ENCODE results near the gene MYL4.
"Not testable (repeated sequence)": the region's sequence is repeated elsewhere in the genome, so short reads cannot be mapped to it uniquely, and the experiment has no call there.

The MYL4 gene

DNA sequence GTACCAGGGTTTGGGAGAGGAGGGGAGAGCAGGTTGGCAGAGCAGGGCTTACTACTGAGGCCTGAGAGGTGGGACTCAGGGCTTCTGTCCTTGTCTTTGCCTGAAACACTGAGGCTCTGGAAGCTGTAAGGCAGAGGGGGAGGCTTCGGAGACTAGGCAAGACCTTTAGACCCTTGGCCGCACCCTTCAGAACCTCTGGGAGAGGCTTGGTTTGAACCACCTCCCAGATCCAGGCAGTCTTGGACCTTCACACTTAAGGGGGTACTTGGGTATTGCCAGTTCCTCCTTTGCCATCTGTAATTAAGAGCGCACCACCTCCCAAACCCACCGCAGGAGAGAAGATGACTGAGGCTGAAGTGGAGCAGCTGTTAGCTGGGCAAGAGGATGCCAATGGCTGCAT is 12.9 kb downstream of the MYL4 start:
- DNase-seq: no peak

DNA sequence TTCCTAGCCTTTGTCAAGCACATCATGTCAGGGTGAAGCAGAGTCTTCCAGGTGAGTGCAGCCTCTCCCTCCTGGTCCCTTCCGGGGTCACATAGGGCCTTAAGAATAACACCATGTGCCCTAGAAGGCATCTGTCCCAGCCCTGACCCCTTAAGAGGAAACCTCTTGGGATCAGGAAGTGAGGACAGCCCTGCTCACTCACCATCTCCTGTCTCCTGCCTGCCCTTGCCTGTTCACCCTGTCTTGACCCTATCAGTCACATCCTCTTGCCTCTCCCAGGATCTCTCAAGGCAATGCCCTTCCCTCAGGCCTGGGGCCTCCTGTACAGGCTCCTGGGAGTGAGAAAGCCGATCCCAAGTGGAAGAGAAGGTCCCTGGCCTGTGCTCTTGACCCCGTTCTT is 13.9 kb downstream of the MYL4 start:
- no peak for DNase-seq

DNA sequence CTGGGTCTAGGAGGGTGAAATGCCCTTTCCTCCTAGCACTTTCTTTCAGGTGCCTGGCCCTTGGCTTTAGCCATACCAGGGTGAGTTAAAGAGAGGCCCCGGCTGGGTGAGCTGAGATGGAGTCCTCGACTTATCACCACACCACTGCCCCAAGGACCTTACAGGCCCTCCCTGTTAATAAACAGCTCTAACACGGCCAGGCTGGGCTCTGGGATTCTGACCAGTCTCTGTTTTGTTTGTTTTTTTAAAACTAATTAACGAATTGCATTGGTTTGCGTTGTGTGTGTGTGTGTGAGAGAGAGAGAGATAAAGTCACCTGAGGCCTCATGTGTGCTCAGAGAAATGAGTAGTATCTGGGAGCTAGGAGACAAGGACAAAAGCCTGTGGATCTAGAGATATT is 14.3 kb downstream of the MYL4 start:
- DNase-seq: no peak

DNA sequence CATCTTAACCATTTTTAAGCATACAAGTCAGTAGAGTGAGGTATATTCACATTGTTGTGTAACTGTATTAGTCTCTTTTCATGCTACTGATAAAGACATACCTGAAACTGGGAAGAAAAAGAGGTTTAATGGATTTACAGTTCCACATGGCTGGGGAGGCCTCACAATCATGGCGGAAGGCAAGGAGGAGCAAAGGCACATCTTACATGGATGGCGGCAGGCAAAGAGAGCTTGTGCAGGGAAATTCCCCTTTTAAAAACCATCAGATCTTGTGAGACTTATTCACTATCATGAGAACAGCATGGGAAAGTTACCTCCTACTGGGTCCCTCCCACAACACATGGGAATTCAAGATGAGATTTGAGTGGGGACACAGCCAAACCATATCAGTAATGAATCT is 14.9 kb downstream of the MYL4 start:
- DNase-seq: not testable (repeated sequence)

DNA sequence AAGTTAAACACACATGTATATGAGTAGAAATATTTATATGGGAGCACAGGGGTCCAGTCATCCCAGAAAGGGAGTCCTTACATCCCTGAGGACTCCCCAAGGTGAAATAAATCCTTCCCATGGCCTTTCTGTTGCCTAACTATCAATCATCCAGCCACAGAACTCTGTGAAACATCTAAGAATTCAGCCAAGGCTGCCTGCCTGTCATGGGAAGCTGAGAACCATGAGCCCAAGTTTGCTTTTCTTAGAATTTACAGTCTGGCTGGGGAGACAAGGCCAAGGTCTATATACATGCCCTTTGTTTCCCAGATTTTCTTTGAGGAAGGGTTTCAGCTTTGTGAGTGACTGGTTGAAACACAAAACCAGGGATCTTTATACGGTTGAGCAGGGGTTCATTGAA is 15.8 kb downstream of the MYL4 start:
- DNase-seq: no peak

DNA sequence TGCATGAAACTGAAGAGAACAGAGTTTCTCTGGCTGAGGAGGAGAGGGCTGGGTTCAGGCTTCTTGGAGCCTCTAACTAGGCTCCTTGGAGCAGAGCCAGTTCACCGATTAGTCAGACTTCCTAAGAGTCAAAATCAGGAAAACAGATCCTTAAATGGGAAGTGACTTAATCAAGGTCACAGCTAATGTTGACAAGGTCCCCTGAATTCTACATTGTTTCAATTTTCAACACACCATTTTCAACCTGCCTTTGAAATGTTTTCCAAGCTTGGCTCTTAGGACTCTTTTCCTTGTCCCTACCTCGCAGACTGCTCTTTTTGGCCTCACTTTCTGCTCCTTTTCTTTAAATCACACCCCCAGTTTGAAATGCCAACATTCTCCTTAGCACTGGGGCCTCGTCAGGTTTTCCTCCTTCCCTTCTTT is 16.3 kb downstream of the MYL4 start:
- DNase-seq: no peak

DNA sequence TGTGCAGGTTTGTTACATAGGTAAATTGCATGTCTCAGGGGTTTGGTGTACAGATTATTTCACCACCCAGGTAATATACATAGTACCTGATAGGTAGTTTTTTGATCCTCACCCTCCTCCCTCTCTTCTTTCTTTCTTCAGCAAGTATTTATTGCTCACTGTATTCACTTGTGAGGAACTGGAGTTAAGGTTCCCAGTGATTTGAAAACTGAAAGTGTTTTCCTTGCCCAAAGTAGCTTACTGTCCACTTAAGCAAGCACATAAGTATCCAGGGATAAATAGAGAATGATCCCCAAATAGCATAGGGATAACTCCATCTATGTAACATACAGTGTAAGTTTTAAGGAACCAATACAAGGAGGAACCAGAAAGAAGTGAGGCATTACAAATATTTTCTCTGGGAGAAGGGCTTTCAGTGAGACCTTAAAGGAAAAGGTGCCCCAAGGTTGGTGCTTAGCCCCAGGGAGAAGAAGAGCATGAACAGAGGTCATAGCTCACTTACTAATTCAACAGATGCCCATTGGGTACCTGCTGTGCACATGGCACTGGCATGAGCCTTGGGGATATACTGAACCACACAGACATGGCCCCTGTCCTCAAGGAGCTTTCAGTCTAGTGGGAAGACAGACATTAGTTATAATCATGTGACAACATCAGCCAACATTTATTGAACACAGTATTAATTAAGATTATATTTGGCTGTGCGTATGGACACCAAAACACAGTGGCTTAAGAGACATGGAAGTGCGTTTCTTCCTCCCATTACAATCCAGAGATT is 17.0 kb downstream of the MYL4 start:
- DNase-seq: no peak

DNA sequence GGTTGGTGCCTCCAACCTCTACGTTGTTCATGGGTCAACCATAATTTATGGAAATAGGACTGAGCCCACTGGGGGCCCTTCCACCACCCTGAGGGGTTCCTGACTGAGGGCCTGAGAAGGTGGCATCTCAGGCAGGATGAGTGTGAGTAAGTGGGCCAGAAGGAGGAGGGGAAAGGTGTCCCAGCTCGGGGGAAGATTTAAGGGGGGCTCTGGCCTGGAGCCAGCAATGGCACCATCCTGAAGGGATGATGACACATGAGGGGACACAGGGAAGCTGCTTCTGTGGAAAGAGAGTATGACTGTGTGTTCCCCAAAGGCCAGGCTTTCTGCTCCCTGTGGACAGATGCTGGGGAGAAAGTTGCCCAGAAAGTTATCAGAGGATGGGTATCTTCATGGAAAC is 18.7 kb downstream of the MYL4 start:
- DNase-seq: no peak

DNA sequence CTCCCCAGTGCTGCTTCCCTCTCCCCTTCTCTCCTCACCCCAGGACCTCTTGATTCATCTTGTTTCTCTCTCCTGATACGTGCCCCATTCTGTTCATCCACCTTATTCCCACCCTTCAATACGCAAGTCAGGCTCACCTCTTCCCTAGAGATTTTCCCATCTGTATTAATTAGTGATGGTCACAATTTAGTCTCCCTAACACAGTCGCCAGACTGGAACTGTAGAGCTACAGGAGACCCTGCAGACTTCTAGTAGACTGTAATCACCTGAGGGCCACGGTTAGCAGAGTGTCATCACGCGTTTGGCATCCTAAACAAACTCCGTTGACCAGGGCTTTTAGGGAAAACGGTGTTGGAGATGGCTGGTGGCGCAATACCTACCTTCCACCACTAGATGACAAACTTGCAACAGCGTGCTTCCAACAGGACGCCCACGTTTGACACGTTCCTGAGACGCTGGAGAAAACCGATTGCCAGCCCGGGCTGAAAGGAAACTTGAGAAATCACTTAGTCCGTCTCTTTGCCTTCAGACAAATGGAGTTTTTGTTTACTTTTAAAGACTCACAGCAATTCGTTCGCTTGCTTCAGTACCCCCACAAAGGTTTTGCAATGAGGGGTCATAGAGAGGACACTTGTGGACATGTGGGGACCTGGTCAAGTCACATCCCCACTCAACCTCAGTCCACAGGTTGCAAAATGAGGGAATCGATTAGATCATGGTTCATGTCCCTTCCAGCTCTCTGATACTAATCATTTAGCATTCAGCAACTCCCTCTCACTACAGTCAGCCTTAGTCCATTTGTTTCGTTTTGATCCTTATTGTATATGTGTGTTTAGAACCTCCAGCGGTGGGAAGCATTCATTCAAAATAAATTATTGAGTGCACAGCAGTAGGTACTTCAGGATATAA is 20.6 kb downstream of the MYL4 start:
- DNase-seq: peak; percentile 75 to 77

DNA sequence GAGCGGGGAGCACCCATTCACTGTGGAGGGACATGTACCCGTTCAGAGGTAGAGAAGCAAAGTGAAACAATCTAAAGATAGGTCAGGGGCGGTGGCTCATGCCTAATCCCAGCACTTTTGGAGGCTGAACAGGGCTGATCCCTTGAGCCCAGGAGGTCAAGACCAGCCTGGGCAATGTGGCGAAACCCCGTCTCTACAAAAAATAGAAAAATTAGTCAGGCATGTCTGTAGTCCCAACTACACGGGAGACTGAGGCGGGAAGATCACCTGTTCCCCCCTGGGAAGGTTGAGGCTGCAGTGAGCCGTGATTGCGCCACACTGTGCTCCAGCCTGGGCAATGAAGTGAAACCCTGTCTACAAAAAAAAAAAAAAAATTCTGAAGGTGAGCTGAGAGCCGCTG is 21.7 kb downstream of the MYL4 start:
- DNase-seq: no peak

DNA sequence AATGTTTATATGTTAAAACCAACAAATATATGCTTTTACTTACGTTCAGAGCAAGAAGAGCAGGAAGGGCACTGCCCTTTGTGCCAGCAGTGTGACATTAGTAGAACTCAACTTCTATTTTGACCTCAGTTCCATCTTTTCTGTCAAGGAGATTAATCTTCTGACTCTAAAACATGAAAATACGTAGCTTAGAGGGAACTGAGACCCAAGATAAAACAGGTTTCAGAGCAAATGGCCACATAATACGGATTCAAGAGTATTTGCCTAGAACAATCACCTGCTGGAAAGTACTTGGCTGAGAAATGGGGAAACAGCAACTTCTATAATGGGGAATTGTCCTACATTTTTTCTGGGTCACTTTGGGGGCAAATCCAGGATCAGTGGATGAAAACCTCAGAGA is 22.2 kb downstream of the MYL4 start:
- DNase-seq: no peak

DNA sequence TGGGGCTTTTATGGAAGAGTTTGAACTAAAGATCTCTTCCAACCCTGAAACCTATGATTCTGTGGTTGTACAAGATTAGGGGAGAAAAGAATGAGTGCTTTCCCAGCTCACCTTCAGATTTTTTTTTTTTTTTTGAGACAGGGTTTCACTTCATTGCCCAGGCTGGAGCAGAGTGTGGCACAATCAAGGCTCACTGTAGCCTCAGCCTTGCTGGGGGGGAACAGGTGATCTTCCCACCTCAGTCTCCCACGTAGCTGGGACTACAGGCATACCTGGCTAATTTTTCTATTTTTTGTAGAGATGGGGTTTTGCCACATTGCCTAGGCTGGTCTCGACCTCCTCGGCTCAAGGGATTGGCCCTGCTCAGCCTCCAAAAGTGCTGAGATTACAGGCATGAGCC is 22.7 kb downstream of the MYL4 start:
- no peak for DNase-seq

DNA sequence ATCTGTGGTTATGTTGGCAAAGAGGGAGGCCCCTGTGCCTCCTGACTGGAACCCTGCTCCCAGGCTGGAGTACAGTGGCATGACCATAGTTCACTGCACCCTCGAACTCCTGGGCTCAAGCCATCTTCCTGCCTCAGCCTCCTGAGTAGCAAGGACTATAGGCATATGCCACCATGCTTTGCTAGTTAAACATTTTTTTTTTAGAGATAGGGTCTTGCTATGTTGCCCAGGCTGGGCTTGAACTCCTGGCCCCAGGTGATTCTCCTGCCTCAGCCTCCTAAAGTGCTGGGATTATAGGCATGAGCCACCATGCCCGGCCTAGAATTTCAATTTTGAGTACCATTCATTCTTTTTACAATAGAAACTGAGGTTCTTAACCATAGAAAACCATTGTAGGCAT is 23.3 kb downstream of the MYL4 start:
- DNase-seq: no peak

DNA sequence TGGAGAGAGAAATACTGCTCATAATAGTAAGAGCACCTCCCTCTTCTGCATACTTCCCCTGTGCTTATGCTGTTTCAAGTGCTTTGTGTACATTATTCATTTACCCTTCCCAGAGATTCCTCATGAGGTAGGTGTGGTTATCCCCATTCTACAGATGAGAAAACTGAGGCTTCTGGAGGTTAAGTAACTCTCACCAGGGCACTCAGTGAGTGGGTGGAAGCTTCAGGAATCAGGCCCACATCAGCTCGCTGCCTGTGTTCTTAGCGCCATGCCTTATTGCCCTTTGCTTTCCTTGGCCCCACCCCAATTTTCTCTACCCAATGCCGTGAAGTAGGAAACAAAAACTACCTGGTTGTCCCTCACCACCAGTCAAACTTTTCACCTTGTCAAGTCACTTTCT is 26.4 kb downstream of the MYL4 start:
- no peak for DNase-seq

DNA sequence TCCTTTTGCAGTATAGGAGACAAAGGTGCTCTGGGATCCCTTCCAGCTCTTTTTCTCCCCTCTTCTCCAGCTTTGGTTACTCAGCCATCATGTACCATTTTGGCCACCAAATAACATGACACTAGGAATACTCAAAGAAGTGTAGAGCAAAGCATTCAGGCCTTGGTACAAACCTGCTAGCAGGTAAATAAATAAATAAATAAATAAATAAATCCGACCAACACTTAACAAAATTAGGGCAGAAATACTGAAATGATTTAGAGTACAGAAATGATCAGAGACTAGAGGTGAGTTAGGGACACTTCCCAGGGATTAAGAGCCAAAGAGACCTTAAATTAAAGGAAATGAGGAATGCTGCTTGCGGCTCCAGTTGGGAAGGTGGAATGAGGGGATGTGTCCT is 26.8 kb downstream of the MYL4 start:
- DNase-seq: no peak

DNA sequence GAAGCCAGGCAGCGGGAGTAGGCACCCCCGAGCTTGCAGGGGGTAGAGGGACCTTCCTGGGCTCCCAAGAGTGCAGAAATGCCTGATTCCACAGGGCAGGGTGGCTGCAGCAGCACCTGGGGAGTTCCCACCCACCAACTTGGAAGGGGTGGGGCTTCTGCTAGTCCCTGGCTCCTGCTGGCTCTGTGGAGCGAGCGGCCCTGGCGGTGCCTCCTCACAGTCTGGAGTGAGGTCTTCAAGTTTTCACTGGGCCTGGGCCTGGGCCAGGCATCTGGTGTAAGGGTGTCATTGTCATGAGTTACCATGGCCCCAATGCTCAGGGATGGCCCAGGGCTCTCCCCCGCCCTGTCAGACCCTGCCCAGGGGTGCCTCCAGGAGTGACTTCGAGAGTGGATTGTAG is 28.7 kb downstream of the MYL4 start:
- DNase-seq: no peak

DNA sequence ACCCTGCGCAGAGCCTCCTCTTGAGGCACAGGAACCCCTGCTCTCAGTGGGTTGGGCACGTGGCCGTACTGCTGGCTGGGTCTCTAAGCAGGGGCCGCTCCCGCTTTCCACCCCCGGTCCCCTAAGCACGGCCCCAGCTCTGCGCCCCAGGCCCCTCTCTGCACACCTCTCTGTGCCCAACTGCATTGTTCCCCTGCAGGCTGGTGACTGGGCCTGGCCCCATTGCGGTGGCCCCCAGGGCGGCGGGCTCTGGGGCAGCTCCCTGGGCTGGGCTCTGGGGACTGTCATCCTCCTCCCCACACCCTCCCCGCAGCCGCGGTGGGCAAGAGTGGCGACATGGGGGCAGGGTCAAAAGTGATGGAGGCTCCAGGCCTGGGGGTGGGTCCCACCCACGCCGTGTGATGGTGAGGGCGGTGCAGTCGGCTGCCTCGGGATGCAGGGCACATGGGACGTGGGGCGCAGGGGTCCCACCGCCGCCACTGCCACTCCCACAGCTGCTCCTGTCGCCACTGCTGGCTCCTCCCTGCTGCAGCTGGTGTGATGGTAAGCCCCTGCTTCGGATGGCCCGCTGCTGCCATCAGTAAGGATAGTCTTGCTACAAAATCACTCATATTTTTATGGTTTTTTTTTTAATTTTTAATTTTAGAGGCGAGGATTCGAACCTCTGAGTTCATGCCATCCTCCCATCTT is 29.3 kb downstream of the MYL4 start:
- no peak for DNase-seq

DNA sequence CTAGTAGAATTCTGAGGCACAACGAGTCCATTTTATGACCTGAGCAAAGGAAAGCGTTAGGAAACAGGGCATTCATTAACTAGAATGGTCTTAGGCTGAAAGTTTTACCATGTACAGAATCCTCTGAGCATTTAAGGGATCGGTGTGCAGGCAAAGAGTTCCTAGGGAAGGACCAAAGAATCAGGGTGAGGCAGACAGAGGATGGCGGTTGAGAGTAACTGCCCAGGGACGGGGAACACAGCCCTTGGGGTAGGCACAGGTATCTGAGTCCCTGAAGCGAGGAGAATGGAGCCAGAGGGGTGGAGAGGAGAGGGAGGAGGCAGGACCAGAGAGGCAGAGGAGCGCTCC is 30.4 kb downstream of the MYL4 start:
- no peak for DNase-seq

DNA sequence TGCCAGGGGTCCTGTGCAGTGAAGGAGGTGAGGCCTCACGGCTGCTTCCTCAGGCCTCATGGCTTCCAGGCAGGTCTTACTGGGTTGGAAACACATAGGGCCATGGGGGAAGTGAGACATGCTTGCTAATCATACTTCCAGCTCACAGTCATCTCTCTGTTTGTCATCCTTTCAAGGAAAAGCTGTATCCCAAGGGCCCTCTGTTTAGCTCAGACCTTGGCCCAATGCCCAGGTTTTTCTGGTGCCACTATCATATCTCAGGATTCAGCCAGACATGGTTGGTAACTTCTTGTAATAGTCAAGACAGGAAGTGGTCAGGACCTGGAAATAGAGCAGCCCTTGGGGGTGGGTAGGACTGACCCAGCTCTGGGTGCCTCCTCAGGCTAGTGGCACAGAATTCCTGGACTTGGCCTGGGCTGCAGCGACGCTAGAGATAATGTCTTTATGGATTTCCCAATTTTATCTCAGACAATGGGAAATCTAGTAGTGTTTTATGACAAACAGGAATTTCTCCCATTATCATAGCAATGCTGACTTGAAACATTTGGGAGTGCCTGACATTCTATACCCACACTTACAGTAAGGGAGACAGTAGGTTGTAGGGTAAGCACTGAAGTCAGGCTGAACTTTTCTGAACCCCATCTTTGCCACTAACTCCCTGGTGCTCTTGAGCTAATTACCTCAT is 31.0 kb downstream of the MYL4 start:
- peak in 1 of 2 donors; percentile 15 for DNase-seq

DNA sequence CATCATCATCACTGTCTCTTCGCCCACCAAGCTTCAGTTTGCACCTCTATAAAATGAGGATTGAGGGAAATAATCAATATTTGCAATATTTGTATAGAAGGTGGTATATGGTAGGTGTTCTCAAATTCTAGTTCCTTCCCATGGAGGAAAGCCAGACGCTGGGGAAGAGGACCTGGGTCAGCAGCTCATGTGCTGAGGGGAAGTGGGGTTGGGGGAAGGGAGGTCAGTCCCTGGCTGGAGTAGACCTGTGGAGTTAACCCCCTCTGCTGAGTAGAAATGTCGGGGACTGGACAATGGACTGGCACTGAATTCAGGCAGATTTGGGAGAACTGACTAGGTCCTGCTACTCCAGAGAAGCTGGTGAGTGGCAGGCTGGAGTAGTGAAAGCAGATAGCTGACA is 31.7 kb downstream of the MYL4 start:
- DNase-seq: no peak

DNA sequence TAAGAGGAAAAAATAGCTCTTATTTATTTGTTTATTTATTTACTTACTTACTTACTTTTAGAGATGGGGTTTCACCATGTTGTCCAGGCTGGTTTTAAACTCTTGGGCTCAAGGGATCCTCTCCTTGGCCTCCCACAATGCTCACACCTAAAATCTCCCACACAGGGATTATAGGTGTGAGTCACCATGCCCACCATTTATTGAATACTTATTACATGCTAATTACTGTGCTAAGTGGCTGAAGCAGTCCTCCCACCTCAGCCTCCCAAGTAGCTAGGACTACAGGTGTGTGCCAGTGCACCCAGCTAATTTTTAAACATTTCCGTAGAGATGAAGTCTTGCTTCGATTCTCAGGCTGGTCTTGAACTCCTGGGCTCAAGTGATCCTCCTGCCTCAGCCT is 33.5 kb downstream of the MYL4 start:
- DNase-seq: no peak

DNA sequence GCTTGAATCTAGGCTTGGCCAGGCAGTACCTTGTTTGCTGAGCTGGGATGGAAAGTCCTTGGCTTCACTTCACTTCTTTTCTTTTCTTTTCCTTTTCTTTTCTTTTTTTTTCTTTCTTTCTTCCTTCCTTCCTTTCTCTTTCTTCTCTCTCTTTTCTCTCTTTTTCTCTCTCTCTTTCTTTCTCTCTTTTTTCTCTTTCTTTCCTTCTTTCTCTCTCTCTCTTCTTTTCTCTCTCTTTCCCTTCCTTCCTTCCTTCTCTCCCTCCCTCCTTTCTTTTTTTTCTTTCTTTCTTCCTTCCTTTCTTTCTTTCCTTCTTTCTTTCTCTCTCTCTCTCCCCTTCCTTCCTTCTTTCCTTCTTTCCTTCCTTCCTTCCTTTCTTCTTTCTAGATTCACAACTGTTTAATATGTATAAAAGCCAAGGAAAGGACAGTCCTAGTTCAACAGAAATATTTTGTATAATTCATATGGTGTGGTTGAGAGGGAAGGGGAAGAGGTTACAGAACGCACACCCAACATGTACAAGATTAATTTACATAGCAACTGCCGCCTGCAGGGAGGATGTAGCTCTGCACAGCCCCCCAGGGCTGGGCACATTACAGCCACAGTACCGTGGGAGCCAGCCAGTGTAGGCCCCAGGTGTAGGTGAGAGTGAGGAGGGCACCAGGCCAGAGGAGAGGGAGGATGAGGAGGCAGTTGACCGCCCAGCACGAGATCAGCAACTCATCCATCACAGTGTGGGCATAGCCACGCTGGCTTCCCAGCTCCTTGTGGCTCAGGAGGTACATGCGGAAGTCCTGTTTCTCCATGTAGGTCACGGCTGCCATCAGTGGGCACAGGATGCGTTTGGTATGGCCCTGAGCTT is 34.8 kb downstream of the MYL4 start:
- DNase-seq: no peak
